HG02763 (cell line): ENCODE measurements around the gene COA7.
"Not testable (repeated sequence)": the region's sequence is repeated elsewhere in the genome, so short reads cannot be mapped to it uniquely, and the experiment has no call there.

ENCODE experiments used
- ATAC-seq: cut with Tn5 transposase; IDR thresholded peaks from one replicate; pipeline ENCODE4 v1.9.1; 2021; ENCODE audit warnings: mild to moderate bottlenecking, moderate library complexity; ENCODE audit not compliant: unreplicated experiment

The COA7 gene

DNA sequence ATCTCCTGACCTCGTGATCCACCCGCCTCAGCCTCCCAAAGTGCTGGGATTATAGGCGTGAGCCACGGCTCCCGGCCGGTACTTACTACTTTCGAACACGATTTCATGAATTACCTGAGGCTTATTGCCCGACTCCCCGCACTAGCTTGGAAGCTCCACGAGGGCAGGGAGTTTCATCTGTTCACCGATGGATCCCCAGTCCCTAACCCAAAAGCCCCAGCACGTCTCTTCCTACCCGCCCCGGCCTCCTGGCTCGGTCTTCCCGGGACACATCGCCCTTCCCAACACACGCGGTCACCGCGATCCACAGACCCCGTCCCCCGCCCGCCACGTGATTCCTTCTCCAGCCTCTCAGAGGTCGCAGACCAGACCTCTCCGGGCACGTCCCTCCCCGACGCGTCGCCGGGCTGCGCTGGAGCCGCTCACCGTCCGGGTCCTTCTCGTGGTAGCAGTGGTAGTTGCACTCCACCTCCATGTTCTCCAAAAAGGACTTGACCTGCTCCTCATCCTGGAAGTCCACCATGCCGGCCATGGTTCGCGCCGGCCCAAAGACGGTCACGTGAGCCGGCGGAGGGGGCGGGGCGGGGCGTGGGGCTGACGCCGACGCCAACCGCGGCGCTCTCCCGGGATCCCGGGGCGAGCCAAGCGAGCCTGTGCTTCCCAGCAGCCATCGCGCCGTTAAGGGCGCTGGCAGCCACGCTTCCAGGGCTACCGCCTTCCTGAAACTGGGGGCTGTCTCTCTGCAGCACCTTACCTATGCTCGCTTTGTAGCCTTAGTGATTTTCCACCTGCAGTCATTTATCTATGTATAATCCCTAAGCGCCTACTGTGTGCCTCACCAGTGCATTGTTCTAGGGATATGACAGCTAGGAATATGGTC is at the start of gene COA7:
COA7 (minus strand) TSS at position 553 of the 880 bp plus-strand sequence; CDS start at position 532, 21 bp downstream.
- ATAC-seq = peak; percentile 48

DNA sequence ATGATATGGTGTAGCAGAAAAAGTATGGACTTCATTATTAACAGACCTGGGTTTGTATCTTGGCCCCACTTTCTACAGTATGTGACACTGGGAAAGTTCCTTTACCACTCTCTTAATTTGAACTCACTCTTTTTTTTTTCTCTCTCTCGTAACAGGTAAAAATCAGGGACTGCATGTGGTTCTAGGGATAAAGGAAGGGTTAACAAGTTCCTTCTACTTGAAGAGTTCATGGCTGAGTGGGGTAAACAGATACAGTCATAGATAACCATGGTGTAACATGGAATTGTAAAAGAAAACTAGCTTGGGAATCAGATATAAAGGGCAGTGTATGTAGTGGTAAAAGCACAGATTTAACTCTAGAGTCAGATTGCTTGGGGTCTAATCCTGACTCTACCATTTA is 49.3 kb upstream of the COA7 start:
- ATAC-seq = no peak

DNA sequence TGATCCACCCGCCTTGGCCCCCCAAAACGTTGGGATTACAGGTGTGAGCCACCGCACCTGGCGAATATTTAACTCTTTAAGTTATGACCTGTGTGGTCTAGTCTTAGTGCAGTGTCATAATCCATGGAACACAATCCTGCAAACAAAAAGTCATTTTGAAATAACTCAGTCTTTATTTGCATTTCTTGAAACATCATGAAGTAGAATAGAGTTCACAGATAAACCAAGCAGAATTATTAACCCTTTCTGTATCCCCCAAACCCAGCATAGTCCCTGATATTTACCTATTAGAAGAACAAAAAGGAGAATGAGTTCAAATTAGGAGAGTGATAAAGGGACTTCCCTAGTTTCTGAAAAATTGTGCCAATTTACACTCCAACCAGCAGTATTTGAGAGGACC is 48.0 kb upstream of the COA7 start:
- ATAC-seq = no peak

DNA sequence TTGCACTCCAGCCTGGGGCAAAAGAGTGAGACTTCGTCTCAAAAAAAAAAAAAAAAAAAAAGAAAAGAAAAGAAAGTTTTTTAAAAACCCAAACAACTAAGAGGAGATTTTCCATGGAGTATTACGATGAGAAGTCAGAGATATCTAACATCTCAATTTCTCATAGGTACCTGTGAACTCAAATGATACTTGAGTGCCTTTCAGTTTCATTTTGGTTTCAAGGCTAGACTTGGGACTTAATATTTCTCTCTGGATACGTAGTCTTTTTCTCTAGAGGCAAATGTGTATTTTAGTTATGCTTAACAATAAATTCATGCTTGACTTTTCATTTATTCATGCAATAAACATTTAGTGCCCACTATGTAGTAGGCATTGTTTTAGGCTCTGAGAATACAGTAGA is 43.1 kb upstream of the COA7 start:
- no peak for ATAC-seq

DNA sequence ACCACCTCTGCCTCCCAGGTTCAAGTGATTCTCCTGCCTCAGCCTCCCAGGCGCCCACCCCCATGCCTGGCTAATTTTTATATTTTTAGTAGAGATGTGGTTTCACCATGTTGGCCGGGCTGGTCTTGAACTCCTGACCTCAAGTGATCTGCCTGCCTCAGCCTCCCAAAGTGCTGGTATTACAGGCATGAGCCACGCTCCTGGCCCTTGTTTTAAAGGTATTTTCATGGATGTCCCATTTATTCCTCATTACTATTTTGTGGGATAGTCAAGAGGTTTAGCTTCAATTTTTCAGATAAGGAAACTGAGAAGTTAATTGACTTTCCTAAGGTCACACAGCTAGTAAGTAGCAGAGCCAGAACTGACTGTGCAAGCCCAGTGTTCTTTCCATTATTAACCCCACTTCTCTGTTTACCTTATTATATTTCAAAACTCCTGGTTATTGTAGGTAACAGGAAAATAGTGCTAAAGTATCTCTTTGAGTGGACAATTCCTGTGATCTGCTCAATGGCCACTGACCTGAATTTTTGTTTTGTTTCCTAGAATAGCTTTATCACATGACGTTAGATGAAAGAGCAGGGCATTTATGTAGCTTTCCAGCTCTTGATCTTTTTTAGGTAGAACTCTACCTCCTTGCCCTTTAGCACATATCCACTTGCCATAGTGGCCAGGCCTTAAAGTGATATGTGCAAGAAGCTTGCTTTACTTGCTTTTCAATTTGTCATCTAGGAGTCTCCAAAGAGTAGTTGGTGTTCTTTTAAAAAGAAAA is 41.7 kb upstream of the COA7 start:
- no peak for ATAC-seq

DNA sequence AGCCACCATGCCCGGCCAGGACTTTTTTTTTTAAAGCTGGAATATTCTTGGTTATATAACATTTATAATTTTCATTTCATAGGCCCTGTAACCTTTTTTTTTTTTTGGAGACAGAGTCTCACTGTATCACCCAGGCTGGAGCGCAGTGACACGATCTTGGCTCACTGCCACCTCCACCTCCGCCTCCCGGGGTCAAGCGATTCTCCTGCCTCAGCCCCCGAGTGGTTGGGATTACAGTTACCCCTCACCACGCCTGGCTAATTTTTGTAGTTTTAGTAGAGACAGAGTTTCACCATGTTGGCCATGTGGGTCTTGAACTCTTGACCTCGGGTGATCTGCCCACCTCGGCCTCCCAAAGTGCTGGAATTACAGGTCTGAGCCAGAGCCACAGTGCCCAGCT is 40.7 kb upstream of the COA7 start:
- no peak for ATAC-seq

DNA sequence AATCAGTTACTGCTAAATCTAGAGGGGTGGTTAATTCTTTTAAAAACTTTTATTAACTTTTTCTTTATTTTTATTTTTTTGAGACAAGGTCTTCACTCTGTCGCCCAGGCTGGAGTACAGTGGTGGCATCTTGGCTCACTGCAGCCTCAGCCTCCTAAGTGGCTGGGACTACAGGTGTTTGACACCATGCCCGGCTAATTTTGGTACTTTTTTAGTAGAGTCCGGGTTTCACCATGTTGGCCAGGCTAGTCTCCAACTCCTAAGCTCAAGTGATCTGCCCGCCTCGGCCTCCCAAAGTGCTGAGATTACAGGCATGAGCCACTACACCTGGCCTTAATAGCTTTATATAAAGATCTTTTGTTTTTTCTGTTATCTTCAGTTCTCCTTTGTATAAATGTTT is 40.0 kb upstream of the COA7 start:
- no peak for ATAC-seq

DNA sequence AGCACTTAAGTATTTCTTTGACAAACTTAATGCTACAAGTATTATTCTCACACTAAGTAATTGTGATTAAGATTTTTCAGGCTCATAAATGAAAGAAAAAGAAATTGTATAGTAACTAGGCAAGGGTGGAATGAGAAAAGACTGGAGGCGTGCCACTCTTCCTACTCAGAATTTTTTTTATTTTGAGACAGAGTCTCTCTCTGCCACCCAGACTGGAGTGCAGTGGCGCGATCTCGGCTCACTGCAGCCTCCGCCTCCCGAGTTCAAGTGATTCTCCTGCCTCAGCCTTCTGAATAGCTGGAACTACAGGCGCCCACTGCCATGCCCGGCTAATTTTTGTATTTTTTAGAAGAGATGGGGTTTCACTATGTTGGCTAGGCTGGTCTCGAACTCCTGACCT is 37.2 kb upstream of the COA7 start:
- not testable (repeated sequence) for ATAC-seq

DNA sequence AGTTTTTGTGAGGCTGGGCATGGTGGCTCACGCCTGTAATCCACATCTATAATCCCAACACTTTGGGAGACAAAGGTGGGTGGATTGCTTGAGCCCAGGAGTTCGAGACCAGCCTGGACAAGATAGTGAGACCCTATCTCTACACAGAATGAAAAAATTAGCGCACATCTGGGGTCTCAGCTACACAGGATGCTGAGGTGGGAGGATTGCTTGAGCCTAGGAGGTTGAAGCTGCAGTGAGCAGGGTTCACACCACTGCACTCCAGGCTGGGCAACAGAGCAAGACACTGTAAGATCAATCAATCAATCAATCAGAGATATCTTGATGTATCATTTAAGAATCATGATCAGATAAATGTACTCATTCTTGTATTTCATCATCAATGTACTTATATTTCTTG is 35.2 kb upstream of the COA7 start:
- ATAC-seq = no peak

DNA sequence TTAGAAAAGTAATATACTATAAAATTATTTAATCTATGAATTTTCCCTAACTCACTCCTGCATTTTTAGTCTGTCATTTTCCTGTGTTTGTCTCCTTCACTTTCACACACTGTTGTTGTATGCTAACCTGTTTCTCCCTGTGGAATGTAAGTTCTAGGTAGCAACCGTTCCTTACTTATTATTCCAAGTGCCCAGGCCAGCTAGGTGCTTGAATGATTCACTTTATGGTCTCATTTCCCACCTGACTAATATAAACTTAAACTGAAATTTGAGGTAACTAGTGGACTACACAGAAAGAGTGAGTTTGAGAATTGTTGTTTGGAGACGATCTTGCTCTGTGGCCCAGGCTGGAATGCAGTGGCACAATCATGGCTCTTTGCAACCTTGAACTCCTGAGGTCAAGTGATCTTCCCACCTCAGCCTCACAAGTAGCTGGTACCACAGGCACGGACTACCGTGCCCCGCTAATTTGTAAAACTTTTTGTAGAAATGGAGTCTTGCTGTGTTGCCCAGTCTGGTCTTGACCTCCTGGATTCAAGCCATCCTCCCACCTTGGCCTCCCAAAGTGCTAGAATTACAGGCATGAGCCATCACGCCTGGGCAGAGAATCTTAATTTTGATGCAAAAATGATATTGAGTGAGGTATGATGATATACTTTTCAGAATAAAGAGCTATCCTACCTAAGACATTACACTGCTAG is 30.0 kb upstream of the COA7 start:
- ATAC-seq = no peak

DNA sequence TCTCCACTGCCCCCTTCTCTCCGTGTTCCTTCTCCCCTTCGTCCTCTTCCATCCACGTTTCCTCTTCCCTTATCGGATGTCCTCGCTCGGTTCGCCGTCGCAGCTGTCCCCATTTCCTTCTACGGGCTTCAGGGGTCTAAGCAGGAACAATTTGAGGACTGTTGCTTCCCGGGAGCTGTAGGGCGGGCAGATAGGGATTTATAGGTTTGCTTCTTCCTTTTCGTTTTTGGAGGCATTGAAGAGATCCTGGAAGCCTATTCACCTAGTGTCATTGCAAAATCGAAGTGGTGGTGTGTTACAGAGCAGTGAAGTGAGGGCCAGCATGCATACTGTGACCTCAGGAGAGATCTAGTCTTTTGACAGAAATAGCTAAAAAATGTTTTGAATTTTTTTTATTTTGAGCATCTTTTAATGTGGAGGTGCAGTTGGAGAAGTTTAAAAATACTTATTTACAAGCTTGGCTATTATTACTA is 29.0 kb upstream of the COA7 start:
- no peak for ATAC-seq

DNA sequence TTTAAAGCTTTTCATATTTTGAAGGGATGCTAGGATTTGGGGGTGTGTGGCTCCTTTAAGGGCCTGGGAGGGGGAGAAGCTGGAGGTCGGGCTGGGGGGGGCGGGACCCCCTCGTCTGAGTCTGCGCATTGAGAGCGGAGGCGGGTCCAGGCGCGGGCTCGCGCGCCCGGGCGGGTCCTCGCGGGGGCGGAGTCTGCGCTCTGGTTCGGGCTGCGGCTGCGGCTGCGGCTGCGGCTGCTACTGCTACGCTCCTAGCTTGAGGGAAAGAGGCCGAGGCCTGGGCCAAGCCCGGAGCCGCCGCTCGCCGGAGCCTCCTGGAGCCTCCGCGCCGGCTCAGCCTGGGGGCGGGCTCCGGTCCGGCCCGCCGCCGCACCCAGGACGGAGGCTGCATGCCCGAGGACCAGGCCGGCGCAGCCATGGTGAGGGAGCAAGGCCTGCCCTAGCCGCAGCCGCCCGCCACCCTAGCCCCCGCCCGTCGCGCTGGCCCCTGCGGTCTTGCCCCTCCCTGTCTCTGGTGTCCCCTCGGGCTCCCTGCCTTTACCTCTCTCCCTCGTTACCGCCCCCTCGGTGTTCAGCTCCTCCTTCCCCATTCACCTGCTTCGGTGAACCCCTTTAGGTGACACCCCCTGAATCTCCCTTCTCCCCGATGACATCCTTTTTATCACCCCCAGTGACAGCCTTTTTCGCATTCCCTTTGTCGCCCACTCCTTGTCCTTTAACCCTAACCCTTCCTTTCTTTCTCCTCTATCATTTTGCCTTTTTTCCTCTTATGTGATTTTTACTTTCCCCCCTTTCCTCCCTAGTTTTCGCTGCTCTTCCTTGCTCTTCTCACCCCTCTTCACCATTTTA is 28.3 kb upstream of the COA7 start, which contains the start of gene ZYG11B:
ZYG11B (plus strand) TSS at position 189 of the 849 bp plus-strand sequence; CDS start at position 390, 201 bp downstream.
- peak; percentile 96 for ATAC-seq

DNA sequence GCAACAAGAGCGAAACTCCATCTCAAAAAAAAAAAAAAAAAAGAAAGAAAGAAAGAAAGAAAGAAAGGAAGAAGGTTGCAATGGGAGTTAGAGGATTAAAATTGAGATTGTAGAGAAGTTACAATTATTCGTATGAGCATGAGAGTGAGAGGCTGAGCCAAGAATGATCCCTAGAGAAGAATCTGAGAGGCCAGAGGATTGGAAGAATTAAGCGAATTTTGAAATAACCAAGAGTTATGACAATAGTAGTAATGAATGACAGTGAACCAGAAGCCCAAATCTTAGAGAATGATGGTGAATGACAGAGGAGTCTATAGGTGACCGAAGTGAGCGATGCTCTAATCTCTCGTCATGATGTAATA is 27.7 kb upstream of the COA7 start:
- no peak for ATAC-seq

DNA sequence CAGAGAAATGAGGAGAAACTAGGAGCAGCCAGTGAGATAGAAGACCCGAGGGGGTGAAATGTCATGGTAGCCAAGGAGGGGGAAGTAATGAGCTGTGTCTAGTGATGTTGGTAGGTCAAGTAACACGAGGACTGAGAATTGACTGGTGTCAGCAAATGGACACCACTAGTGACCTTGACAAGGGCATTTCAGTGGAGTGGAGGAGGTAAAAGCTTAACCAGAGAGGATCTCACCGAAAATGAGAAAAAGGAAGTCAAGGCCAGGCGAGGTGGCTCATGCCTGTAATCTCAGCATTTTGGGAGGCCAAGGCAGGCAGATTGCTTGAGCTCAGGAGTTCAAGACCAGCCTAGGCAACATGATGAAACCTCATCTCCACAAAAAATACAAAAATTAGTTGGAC is 25.1 kb upstream of the COA7 start:
- ATAC-seq = no peak

DNA sequence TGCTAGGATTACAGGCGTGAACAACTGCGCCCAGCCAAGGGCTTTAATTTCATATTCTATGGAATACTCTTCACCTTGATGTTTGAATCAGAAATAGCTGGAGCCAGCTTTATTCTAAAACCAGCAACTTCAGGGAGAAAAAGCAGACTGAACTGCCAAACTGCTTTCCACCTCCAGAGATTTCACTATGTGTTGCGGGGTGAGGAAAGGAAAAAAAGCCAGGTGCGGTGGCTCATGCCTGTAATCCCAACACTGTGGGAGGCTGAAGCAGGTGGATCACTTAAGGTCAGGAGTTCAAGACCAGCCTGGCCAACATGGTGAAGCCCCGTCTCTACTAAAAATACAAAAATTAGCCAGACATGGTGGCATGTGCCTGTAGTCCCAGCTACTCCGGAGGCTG is 17.1 kb upstream of the COA7 start:
- ATAC-seq = not testable (repeated sequence)

DNA sequence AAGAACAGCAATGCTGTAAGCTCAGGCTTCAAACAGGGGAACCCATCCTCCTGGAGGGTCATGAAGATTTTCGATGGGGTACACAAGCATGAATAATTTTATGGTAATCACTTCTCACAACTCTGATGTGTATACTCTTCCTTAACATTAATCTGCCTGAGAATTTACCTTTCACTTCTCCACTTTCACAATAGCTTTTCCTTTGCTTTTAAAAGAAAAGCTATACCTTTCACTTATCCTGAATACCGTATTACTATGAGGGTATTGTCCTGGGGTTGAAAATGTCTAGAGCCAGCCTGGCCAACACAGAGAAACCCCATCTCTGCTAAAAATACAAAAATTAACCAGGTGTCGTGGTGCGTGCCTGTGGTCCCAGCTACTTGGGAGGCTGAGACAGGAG is 15.4 kb upstream of the COA7 start:
- no peak for ATAC-seq

DNA sequence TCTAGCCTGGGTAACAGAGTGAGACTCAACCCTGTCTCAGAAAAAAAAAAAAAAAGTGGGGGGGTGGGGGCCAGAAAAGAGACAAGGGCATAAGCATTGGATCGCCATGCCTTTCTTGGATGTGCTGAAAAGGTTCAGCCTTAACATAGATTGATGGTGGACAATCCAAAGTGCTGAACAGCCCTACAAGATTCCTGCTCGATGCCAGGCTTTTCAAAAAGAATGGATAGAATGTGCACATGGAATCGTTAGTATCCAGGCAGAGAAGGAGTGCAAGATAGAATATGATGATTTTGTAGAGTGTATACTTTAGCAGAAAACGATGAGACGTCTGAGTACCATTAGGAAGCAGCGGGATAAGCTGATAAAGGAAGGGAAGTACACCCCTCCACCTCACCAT is 10.9 kb upstream of the COA7 start:
- no peak for ATAC-seq

DNA sequence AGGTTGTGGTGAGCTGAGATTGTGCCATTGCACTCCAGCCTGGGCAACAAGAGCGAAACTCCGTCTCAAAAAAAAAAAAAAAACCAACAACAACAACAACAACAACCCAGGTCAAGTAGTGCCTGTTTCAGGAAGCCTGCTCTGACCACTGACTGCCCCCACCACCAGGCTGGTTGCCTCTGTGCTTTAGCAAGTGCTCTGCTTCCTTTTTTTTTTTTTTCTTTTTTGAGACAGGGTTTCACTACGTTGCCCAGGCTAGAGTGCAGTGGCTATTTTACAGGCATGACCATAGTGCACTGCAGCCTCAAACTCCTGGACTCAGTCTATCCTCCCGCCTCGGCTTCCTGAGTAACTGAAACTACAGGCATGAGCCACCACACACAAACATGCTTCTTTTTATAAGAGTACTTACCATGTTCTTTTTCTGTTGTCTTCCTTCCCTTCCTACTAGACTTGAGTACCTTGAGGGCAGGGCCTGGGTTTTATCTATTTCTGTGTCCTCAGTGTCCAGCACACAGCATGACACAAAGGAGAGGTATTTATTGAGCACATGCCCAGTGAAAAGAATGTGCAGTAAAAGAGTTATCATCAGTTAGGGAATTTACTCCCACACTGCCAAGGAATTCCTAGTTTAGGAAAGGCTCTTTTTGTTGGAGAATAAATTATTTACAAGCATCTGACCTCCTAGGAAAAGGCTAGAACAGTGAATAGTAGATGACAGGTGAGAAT is 9.9 kb upstream of the COA7 start:
- ATAC-seq = no peak
